HG02943 (cell line): ENCODE data around the gene GCNA.
"Not testable (repeated sequence)": the region's sequence is repeated elsewhere in the genome, so short reads cannot be mapped to it uniquely, and the experiment has no call there.

Experiments used
- ATAC-seq: cut with Tn5 transposase; IDR thresholded peaks from one replicate; pipeline ENCODE4 v1.9.1; 2021; ENCODE audit warnings: mild to moderate bottlenecking, low read depth, moderate library complexity; ENCODE audit not compliant: unreplicated experiment

GCNA gene

GRCh38 chrX:71558920-71559319 lies 19.3 kb upstream of the GCNA start:
- ATAC-seq, result no peak

- ATAC-seq, result not testable (repeated sequence)
These were observed 18.5 kb upstream of the GCNA start for GRCh38 chrX:71559773-71560172.

- ATAC-seq, result no peak
These were observed 14.3 kb upstream of the GCNA start for GRCh38 chrX:71563921-71564320.

GRCh38 chrX:71565474-71566041 lies 12.7 kb upstream of the GCNA start:
- no peak for ATAC-seq

GRCh38 chrX:71571390-71571789 lies 6.8 kb upstream of the GCNA start:
- ATAC-seq, result not testable (repeated sequence)

- ATAC-seq, result no peak
These were observed 4.6 kb upstream of the GCNA start for GRCh38 chrX:71573590-71573989.

GRCh38 chrX:71577682-71578081 lies 555 bp upstream of the GCNA start:
- ATAC-seq, result no peak

GRCh38 chrX:71579136-71579989 lies 1.1 kb downstream of the GCNA start:
- ATAC-seq, result no peak

- ATAC-seq, result no peak
These were observed 1.7 kb downstream of the GCNA start for GRCh38 chrX:71579990-71580380.

GRCh38 chrX:71581210-71581609 lies 3.0 kb downstream of the GCNA start:
- no peak for ATAC-seq

GRCh38 chrX:71586929-71587328 lies 8.7 kb downstream of the GCNA start:
- ATAC-seq, result no peak

GRCh38 chrX:71593210-71593609 lies 15.0 kb downstream of the GCNA start:
- not testable (repeated sequence) for ATAC-seq

- ATAC-seq, result no peak
These were observed 21.7 kb downstream of the GCNA start for GRCh38 chrX:71599965-71600364.

- no peak for ATAC-seq
These were observed 25.4 kb downstream of the GCNA start for GRCh38 chrX:71603618-71604017.

- no peak for ATAC-seq
These were observed 25.9 kb downstream of the GCNA start for GRCh38 chrX:71604141-71604540.

- ATAC-seq, result no peak
These were observed 26.7 kb downstream of the GCNA start for GRCh38 chrX:71604796-71605568.

GRCh38 chrX:71606536-71607216 lies 28.4 kb downstream of the GCNA start:
- ATAC-seq, result no peak

GRCh38 chrX:71607488-71607887 lies 29.3 kb downstream of the GCNA start:
- ATAC-seq, result no peak

GRCh38 chrX:71609095-71609750 lies 31.0 kb downstream of the GCNA start:
- no peak for ATAC-seq

- ATAC-seq, result not testable (repeated sequence)
These were observed 33.5 kb downstream of the GCNA start for GRCh38 chrX:71611736-71612135.
